Measurements from ENCODE around the gene A3GALT2. TPM values are rescaled to one million over a fixed set of nuclear protein-coding genes. Genes with fewer than 3 reads are reported as not detected.

Gene A3GALT2
- total RNA-seq, 2 donors from 2014 or later = not detected

GRCh38 chr1:33323663-33324477 lies 3.0 kb upstream of the A3GALT2 start:
- no peak overlapping the region for H3K27ac Mint-ChIP-seq
- peaks cover 5 to 6% of the 10 kb centered on the region in 2 donors for H3K36me3 Mint-ChIP-seq (ENCODE audit: insufficient read depth in 2 of 2)
- no peaks in the 10 kb centered on the region for H3K9me3 Mint-ChIP-seq
- H3K4me1 Mint-ChIP-seq (ENCODE audit: low read depth) = no peaks in the 10 kb centered on the region
- DNase-seq (no peak), ATAC-seq (replicated peaks in 1 of 2) (no peak)
- no peak overlapping the region for H3K4me3 Mint-ChIP-seq
- H3K27me3 Mint-ChIP-seq (ENCODE audit: low read depth) = no peaks in the 10 kb centered on the region

DNA sequence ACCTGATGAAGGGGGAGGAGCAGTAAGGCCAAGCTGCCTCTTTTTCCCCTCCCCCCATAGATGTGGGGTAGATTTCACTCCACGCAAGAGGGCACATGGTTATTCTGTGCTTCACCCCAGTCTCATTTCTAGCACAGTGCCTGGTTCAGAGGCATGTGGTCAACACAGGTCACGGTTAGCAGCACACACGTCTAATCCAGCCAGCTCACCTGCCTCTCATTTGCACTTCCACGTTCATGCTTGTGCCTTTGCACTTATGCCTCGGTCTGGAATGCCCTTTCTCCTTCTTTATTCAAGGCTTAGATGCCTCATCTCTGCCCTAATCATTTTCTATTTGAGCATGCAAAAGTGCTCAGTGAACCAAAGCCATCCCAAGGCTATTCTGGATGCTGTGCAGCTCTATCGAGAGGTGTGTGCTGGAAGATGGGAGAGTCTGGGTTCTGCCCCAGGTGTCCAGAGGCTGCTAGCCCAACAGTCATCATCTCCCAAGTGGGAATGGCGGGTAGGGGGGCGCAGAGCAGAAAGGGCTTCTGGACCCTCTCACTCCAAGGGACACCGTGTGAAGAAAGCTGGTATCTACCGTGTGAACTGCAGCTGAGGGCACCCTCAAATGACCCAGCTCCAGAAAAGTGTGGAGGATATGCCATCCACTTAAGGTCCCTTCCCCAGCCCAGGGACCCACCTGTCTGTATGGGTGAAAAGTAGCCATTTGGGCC lies 2.1 kb upstream of the A3GALT2 start:
- no peak overlapping the region for H3K27ac Mint-ChIP-seq
- no peaks in the 10 kb centered on the region for H3K9me3 Mint-ChIP-seq
- no peaks in the 10 kb centered on the region for H3K27me3 Mint-ChIP-seq (ENCODE audit: low read depth)
- H3K4me1 Mint-ChIP-seq (ENCODE audit: low read depth) = no peaks in the 10 kb centered on the region
- no peak for DNase-seq
- no peak for ATAC-seq (replicated peaks in 1 of 2)
- peaks cover 4% of the 10 kb centered on the region in 2 donors for H3K36me3 Mint-ChIP-seq (ENCODE audit: insufficient read depth in 2 of 2)
- no peak overlapping the region for H3K4me3 Mint-ChIP-seq

GRCh38 chr1:33322109-33322508 lies 1.2 kb upstream of the A3GALT2 start:
- H3K4me3 Mint-ChIP-seq = no peak overlapping the region
- DNase-seq = no peak
- H3K36me3 Mint-ChIP-seq (ENCODE audit: insufficient read depth in 2 of 2) = peaks cover 3 to 4% of the 10 kb centered on the region in 2 donors
- no peak overlapping the region for H3K27ac Mint-ChIP-seq
- ATAC-seq (replicated peaks in 1 of 2) = no peak
- H3K27me3 Mint-ChIP-seq (ENCODE audit: low read depth) = no peaks in the 10 kb centered on the region
- no peaks in the 10 kb centered on the region for H3K9me3 Mint-ChIP-seq
- no peaks in the 10 kb centered on the region for H3K4me1 Mint-ChIP-seq (ENCODE audit: low read depth)

DNA sequence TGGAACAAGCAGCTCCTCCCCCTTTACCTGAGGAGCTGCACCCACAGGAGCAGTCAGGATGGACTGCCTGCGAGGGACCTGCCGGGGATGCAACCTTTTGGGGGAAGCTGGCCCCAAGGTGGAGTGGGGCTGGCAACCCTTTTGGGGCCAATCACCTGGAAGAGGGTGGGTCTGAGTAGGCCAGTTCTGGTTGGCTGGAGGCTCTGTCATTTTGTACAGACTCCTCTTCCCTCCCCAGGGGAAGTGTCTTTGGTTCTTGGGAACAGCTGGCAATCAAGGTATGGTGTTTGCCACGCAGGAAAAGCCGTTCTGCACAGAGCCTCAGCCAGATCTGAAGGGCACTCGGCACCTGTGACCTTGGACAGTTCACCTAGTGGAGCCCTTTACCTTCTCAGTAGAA lies 280 bp upstream of the A3GALT2 start:
- Mint-ChIP-seq H3K4me3 (no peak overlapping the region), H3K27me3 (ENCODE audit: low read depth) (no peaks in the 10 kb centered on the region), H3K9me3 (no peaks in the 10 kb centered on the region), H3K36me3 (ENCODE audit: insufficient read depth in 2 of 2) (peaks cover 3 to 4% of the 10 kb centered on the region in 2 donors), H3K4me1 (ENCODE audit: low read depth) (no peaks in the 10 kb centered on the region), H3K27ac (no peak overlapping the region)
- ATAC-seq (replicated peaks in 1 of 2) (no peak), DNase-seq (no peak)

DNA sequence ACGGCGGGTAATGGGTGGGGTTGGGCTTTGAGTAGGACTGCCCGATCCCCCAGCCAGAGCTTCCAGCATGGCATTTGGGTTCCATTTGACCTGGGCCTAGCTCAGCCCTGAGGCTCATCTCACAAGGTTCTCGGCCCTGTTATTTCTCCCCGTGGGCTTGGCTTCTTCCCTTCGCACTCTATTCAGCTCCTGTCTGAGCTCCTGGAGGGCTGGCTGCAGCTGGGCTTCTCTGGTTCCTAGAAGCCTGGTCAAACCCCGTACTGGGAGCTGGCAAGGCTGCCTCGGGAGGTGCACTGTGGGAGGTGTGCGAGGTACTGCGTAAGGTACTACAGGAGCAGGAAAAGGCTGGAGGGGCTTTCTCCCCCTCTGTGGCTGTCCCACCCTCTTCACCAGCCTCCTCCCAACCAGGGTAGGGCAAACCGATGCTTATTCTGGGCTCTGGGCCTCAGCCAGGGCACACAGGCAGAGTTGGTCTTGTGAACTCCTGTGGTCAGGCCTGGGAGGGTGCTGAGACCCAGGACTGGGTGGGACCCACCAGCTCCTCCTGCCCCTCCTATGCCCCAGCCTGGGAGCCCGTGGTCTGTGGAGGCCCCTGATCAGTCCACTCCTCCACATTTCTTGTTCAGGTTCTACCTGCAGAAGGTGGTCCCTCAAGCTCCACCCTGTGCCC lies 814 bp downstream of the A3GALT2 start:
- H3K27ac Mint-ChIP-seq = no peak overlapping the region
- H3K4me3 Mint-ChIP-seq = no peak overlapping the region
- ATAC-seq (replicated peaks in 1 of 2) (peak; percentile 5 to 23), DNase-seq (no peak)
- no peaks in the 10 kb centered on the region for H3K27me3 Mint-ChIP-seq (ENCODE audit: low read depth)
- H3K4me1 Mint-ChIP-seq (ENCODE audit: low read depth) = peaks cover 6% of the 10 kb centered on the region
- no peaks in the 10 kb centered on the region for H3K9me3 Mint-ChIP-seq
- peaks cover 0 to 2% of the 10 kb centered on the region in 2 donors for H3K36me3 Mint-ChIP-seq (ENCODE audit: insufficient read depth in 2 of 2)

DNA sequence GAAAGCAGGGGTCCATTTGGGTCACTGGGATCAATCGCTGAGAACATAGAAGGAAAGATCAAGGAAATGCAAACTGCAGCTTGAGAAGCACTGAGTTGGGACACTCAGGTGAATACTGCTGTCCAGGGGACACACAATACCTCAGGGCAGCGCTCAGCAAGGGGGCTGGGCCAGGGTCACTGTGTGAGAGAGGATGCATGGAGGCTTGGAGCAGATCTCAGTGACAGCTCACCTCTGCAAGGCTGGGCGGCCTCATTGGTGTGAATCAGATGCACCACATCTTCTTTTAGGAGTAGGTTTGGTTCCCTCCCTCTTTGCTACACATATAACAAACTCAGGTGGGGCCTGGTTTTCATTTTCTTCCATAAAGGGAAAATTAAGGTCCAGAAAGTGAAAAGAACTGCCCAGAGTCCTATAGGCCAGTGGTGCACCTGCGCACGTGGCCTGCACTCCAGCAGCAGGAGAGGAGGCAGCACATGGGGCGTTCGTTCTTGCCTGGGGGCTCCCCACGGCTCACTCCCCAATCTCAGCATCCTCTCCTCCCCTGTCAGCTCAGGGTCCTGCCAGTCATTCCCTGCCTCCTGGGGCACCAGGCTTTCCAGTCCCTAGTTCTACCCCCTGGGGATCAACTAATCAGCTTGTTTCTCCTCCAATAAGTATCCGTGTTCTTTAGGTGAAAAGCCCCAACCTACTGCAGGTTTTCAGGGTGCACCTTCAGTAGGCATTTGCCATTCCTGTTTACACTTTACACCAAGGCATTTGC lies 1.5 kb downstream of the A3GALT2 start:
- no peak overlapping the region for H3K4me3 Mint-ChIP-seq
- H3K36me3 Mint-ChIP-seq (ENCODE audit: insufficient read depth in 2 of 2) = peaks cover 0 to 2% of the 10 kb centered on the region in 2 donors

GRCh38 chr1:33317946-33318345 lies 3.0 kb downstream of the A3GALT2 start:
- H3K9me3 Mint-ChIP-seq = no peaks in the 10 kb centered on the region
- H3K27me3 Mint-ChIP-seq (ENCODE audit: low read depth) = no peaks in the 10 kb centered on the region
- H3K4me1 Mint-ChIP-seq (ENCODE audit: low read depth) = peaks cover 6% of the 10 kb centered on the region
- no peak overlapping the region for H3K27ac Mint-ChIP-seq
- no peaks in the 10 kb centered on the region for H3K36me3 Mint-ChIP-seq (ENCODE audit: insufficient read depth in 2 of 2)
- no peak overlapping the region for H3K4me3 Mint-ChIP-seq
- DNase-seq (no peak), ATAC-seq (replicated peaks in 1 of 2) (no peak)

More for the DNA sequence above, 1.5 kb downstream of the A3GALT2 start:
- Mint-ChIP-seq H3K27me3 (ENCODE audit: low read depth) (no peaks in the 10 kb centered on the region), H3K9me3 (no peaks in the 10 kb centered on the region), H3K4me1 (ENCODE audit: low read depth) (peaks cover 6% of the 10 kb centered on the region), H3K27ac (no peak overlapping the region)
- ATAC-seq (replicated peaks in 1 of 2) (no peak), DNase-seq (no peak)

DNA sequence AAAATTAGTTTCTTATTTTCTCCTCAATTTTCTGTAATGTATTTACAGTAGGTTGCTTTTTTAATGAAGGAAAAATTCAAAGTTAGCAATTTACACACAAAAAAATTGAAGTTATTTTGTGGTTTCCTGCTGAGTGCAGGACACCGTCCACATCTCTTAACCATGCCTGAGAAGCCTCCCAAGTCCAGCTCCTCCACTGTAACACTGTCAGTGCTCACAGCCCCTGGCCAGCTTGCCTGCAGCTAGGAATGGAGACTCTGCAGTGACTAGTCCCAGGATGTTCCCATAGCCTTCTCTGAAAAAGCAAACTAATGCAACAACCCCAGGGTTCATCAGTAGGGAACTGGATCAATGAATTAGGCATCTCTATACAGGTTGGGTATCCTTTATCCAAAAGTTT lies 3.5 kb downstream of the A3GALT2 start:
- ATAC-seq (replicated peaks in 1 of 2) (no peak), DNase-seq (no peak)
- peaks cover 6% of the 10 kb centered on the region for H3K4me1 Mint-ChIP-seq (ENCODE audit: low read depth)
- H3K27me3 Mint-ChIP-seq (ENCODE audit: low read depth) = no peaks in the 10 kb centered on the region
- H3K36me3 Mint-ChIP-seq (ENCODE audit: insufficient read depth in 2 of 2) = no peaks in the 10 kb centered on the region
- H3K4me3 Mint-ChIP-seq = no peak overlapping the region
- H3K9me3 Mint-ChIP-seq = no peaks in the 10 kb centered on the region
- H3K27ac Mint-ChIP-seq = no peak overlapping the region

GRCh38 chr1:33316601-33317000 lies 4.3 kb downstream of the A3GALT2 start:
- Mint-ChIP-seq H3K4me3 (no peak overlapping the region), H3K36me3 (ENCODE audit: insufficient read depth in 2 of 2) (no peaks in the 10 kb centered on the region), H3K9me3 (no peaks in the 10 kb centered on the region), H3K4me1 (ENCODE audit: low read depth) (peaks cover 6% of the 10 kb centered on the region), H3K27me3 (ENCODE audit: low read depth) (no peaks in the 10 kb centered on the region), H3K27ac (no peak overlapping the region)
- no peak for ATAC-seq (replicated peaks in 1 of 2)
- DNase-seq = no peak

DNA sequence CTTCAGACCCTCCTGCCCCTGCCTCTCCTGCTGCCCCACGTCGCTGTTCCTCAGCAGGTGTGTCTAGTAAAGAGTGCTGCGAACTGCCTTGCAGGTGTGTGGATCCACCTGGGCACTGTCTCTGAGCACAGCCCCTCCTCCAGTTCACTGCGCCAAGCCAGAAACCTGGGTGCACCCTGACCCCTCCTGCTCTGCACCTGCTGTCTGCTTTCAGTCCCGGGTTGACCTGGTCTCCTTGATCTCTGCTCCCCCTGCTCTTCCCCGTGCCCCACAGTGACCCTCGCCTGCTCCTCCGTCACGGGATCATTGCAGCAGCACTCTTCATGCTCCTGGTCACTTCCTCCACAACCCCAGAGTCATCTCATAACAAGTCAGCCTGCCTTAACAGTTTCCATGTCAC lies 6.5 kb downstream of the A3GALT2 start:
- Mint-ChIP-seq H3K27ac (no peak overlapping the region), H3K4me1 (ENCODE audit: low read depth) (peaks cover 6% of the 10 kb centered on the region), H3K4me3 (no peak overlapping the region), H3K9me3 (no peaks in the 10 kb centered on the region), H3K36me3 (ENCODE audit: insufficient read depth in 2 of 2) (no peaks in the 10 kb centered on the region), H3K27me3 (ENCODE audit: low read depth) (no peaks in the 10 kb centered on the region)
- DNase-seq (no peak), ATAC-seq (replicated peaks in 1 of 2) (no peak)

- Mint-ChIP-seq H3K36me3 (ENCODE audit: insufficient read depth in 2 of 2) (no peaks in the 10 kb centered on the region), H3K27ac (no peak overlapping the region), H3K4me1 (ENCODE audit: low read depth) (peaks cover 6% of the 10 kb centered on the region), H3K4me3 (no peak overlapping the region), H3K27me3 (ENCODE audit: low read depth) (no peaks in the 10 kb centered on the region), H3K9me3 (no peaks in the 10 kb centered on the region)
- no peak for ATAC-seq (replicated peaks in 1 of 2)
- DNase-seq = no peak
Observed at GRCh38 chr1:33312413-33312749, 8.5 kb downstream of the A3GALT2 start.

- ATAC-seq (replicated peaks in 1 of 2) (no peak), DNase-seq (no peak)
- no peaks in the 10 kb centered on the region for H3K9me3 Mint-ChIP-seq
- H3K4me3 Mint-ChIP-seq = no peak overlapping the region
- no peaks in the 10 kb centered on the region for H3K27me3 Mint-ChIP-seq (ENCODE audit: low read depth)
- H3K27ac Mint-ChIP-seq = no peak overlapping the region
- peaks cover 6% of the 10 kb centered on the region for H3K4me1 Mint-ChIP-seq (ENCODE audit: low read depth)
- H3K36me3 Mint-ChIP-seq (ENCODE audit: insufficient read depth in 2 of 2) = no peaks in the 10 kb centered on the region
Observed at GRCh38 chr1:33311706-33312412, 9.0 kb downstream of the A3GALT2 start.

Data from activated T-cell treated with anti-CD3 and anti-CD28 coated beads, Interleukin-2, amount 50 U/mL, for 72 hours (primary cell).